H1 (cell line): ENCODE measurements around the gene LAMA3. TPM values are rescaled to one million over a fixed set of nuclear protein-coding genes. Genes with fewer than 3 reads are reported as not detected.
A peak's percentile ranks its signal among the peaks of the same experiment; 100 is the strongest.

Experiments
- CTCF ChIA-PET: fragments of 300-600 bp; sonication (Branson Sonifier 250); formaldehyde crosslinking; loops from one replicate; lab custom pipeline; 2021; ENCODE audit not compliant: partially characterized antibody; lab: Charles Lee
- POLR2A ChIA-PET: fragments of 300-600 bp; sonication (Branson Sonifier 250); formaldehyde crosslinking; loops from one replicate; lab custom pipeline; 2021; ENCODE audit warnings: inconsistent platforms; ENCODE audit not compliant: partially characterized antibody; lab: Charles Lee
- DNase-seq, 2 experiments: peaks; one replicate each; pipeline versions ENCODE4 v3.0.0 to v3.0.0-alpha.2; 2010 to 2022; ENCODE audit warnings: low spot score in 2 of 2, low read depth in 1 of 2, mixed read lengths in 1 of 2
- FAIRE-seq: peaks from 2 replicates; lab custom pipeline; 2011; peaks lifted over from hg19 to GRCh38; lab: Jason Lieb, UNC
- H2AFZ ChIP-seq: 2 replicates; pipeline ENCODE4 v1.8.1; 2012; ENCODE audit warnings: low read length, inconsistent platforms
- H2AK5ac ChIP-seq: 2 replicates; pipeline ENCODE4 v1.6.1; 2013; ENCODE audit warnings: low read depth, low read length
- H2BK120ac ChIP-seq: replicated peaks from 2 replicates; pipeline ENCODE3; 2013; ENCODE audit warnings: low read depth, low read length, inconsistent platforms
- H2BK12ac ChIP-seq: 2 replicates; pipeline ENCODE4 v1.6.1; 2013; ENCODE audit warnings: low read depth, low read length
- H2BK15ac ChIP-seq: 2 replicates; pipeline ENCODE4 v1.6.1; 2013; ENCODE audit warnings: low read length
- H2BK20ac ChIP-seq: 2 replicates; pipeline ENCODE4 v1.6.1; 2013; ENCODE audit warnings: low read length
- H2BK5ac ChIP-seq: 2 replicates; pipeline ENCODE4 v1.6.1; 2013; ENCODE audit warnings: low read depth, low read length
- H3K14ac ChIP-seq: 2 replicates; pipeline ENCODE4 v1.6.1; 2013; ENCODE audit warnings: inconsistent platforms; ENCODE audit not compliant: insufficient read length
- H3K18ac ChIP-seq: 2 replicates; pipeline ENCODE4 v1.6.1; 2013; ENCODE audit warnings: low read length; ENCODE audit errors: extremely low read depth
- H3K23ac ChIP-seq: 2 replicates; pipeline ENCODE4 v1.6.1; 2013; ENCODE audit warnings: inconsistent platforms; ENCODE audit not compliant: insufficient read length
- H3K23me2 ChIP-seq: 2 replicates; pipeline ENCODE4 v1.6.1; 2013; ENCODE audit warnings: low read depth, low read length
- H3K27ac ChIP-seq: 2 replicates; pipeline ENCODE4 v1.6.1; 2011; ENCODE audit warnings: low read depth, low read length, inconsistent platforms
- H3K27me3 ChIP-seq, 4 experiments: replicated peaks in 1 of 4; 1 replicate in 1 of 4; 2 replicates in 3 of 4; pipeline versions ENCODE4 v1.6.1 to v1.8.1; 2011 to 2013; ENCODE audit warnings: low read length in 3 of 4, mild to moderate bottlenecking in 3 of 4, inconsistent platforms in 2 of 4, mixed read lengths in 2 of 4, moderate library complexity in 1 of 4; ENCODE audit not compliant: control insufficient read depth in 3 of 4, insufficient read depth in 3 of 4; ENCODE audit errors: extremely low read depth in 1 of 4
- H3K36me3 ChIP-seq, 4 experiments: 2 replicates each; pipeline versions ENCODE4 v1.6.1 to v1.8.1; 2011 to 2013; ENCODE audit warnings: mild to moderate bottlenecking in 4 of 4, low read length in 3 of 4, moderate library complexity in 2 of 4, control low read depth in 1 of 4, inconsistent platforms in 1 of 4; ENCODE audit not compliant: insufficient read depth in 4 of 4, control insufficient read depth in 2 of 4
- H3K4ac ChIP-seq: replicated peaks from 2 replicates; pipeline ENCODE3; 2013; ENCODE audit warnings: low read length, low read depth, mixed read lengths, inconsistent platforms; ENCODE audit not compliant: insufficient read length
- H3K4me1 ChIP-seq, 4 experiments: replicated peaks in 1 of 4; 1 replicate in 1 of 4; 2 replicates in 3 of 4; pipeline versions ENCODE4 v1.6.1 to v1.8.1; 2011 to 2013; ENCODE audit warnings: low read length in 3 of 4, inconsistent platforms in 2 of 4, mixed read lengths in 1 of 4; ENCODE audit not compliant: insufficient read depth in 4 of 4, control insufficient read depth in 3 of 4
- H3K4me2 ChIP-seq, 2 experiments: 2 replicates each; pipeline versions ENCODE4 v1.6.1 to v1.8.1; 2011 to 2013; ENCODE audit warnings: low read depth in 2 of 2, low read length in 2 of 2, control low read depth in 1 of 2, inconsistent platforms in 1 of 2, mild to moderate bottlenecking in 1 of 2; ENCODE audit not compliant: insufficient read depth in 1 of 2
- H3K4me3 ChIP-seq, 4 experiments: fragments of 200-600, 300-600 bp in 1 of 4; sonication (generic), shearing (Covaris generic), sonication (Bioruptor Twin) in 1 of 4; 2 replicates each; pipeline versions ENCODE4 v1.5.1 to v1.8.1; 2011 to 2016; ENCODE audit warnings: low read length in 4 of 4, low read depth in 3 of 4, control low read depth in 2 of 4, inconsistent platforms in 2 of 4, mild to moderate bottlenecking in 2 of 4, mixed read lengths in 1 of 4, moderate library complexity in 1 of 4; ENCODE audit not compliant: insufficient read depth in 2 of 4; ENCODE audit errors: extremely low read depth in 1 of 4
- H3K56ac ChIP-seq: replicated peaks from 2 replicates; pipeline ENCODE3; 2013; ENCODE audit warnings: low read depth, mild to moderate bottlenecking, mixed read lengths, low read length, inconsistent platforms; ENCODE audit not compliant: insufficient read length
- H3K79me1 ChIP-seq: 2 replicates; pipeline ENCODE4 v1.6.1; 2013; ENCODE audit warnings: low read depth, low read length, control low read depth
- H3K79me2 ChIP-seq, 2 experiments: 2 replicates each; pipeline versions ENCODE4 v1.6.1 to v1.8.1; 2012 to 2013; ENCODE audit warnings: low read length in 2 of 2, mild to moderate bottlenecking in 2 of 2, inconsistent platforms in 1 of 2; ENCODE audit not compliant: insufficient read depth in 2 of 2, control insufficient read depth in 1 of 2
- H3K9ac ChIP-seq, 4 experiments: replicated peaks in 1 of 4; 1 replicate in 1 of 4; 2 replicates in 3 of 4; pipeline versions ENCODE4 v1.6.1 to v1.8.1; 2011 to 2013; ENCODE audit warnings: low read depth in 3 of 4, low read length in 3 of 4, control low read depth in 2 of 4, mild to moderate bottlenecking in 2 of 4, moderate library complexity in 2 of 4, inconsistent platforms in 1 of 4; ENCODE audit errors: extremely low read depth in 1 of 4
- H3K9me3 ChIP-seq, 2 experiments: 2 replicates each; pipeline versions ENCODE4 v1.6.1 to v1.8.1; 2012 to 2013; ENCODE audit warnings: mild to moderate bottlenecking in 2 of 2, moderate library complexity in 2 of 2, control low read depth in 1 of 2, inconsistent platforms in 1 of 2, low read depth in 1 of 2, low read length in 1 of 2, mixed read lengths in 1 of 2; ENCODE audit not compliant: insufficient read depth in 2 of 2
- H4K20me1 ChIP-seq, 2 experiments: replicated peaks in 1 of 2; 2 replicates each; pipeline versions ENCODE3 to v1.8.1; 2011 to 2013; ENCODE audit warnings: inconsistent platforms in 2 of 2, low read length in 2 of 2, mild to moderate bottlenecking in 1 of 2; ENCODE audit not compliant: insufficient read depth in 2 of 2, control insufficient read depth in 1 of 2
- H4K5ac ChIP-seq: 2 replicates; pipeline ENCODE4 v1.6.1; 2013; ENCODE audit warnings: low read length, low read depth, mixed read lengths, inconsistent platforms; ENCODE audit not compliant: insufficient read length
- H4K8ac ChIP-seq: 2 replicates; pipeline ENCODE4 v1.8.0; 2013; ENCODE audit warnings: mild to moderate bottlenecking, moderate library complexity, low read length, inconsistent platforms; ENCODE audit not compliant: insufficient read depth; ENCODE audit errors: extremely low read depth
- H4K91ac ChIP-seq: replicated peaks from 2 replicates; pipeline ENCODE3; 2013; ENCODE audit warnings: low read length, mixed read lengths, inconsistent platforms; ENCODE audit not compliant: insufficient read length
- MAX ChIP-seq: IDR thresholded peaks from 2 replicates; pipeline ENCODE4 v1.6.1; 2012; ENCODE audit warnings: inconsistent platforms
- WGBS, 2 experiments: shearing (Covaris generic) in 1 of 2; methylation state at CpG; one replicate each; pipeline versions ENCODE4 v1.1.6 to v1.1.7; 2013 to 2015; ENCODE audit warnings: low lambda C conversion rate in 2 of 2, mixed read lengths in 2 of 2, inconsistent platforms in 1 of 2, low coverage in 1 of 2, missing lambda C conversion rate in 1 of 2; ENCODE audit not compliant: insufficient replicate concordance in 2 of 2, insufficient coverage in 1 of 2, insufficient read length in 1 of 2; ENCODE audit errors: extremely low coverage in 1 of 2, missing lambda C conversion rate in 1 of 2; 5-methylcytosine and 5-hydroxymethylcytosine counted together
- polyA plus RNA-seq, 7 experiments: library from polyadenylated mRNA; depleted of rRNA in 3 of 7; stranded (reverse) in 5 of 7; unstranded in 2 of 7; fragments of >200 nt in 5 of 7; fragments of 200-250 nt in 2 of 7; gene quantifications; 1 replicate in 5 of 7; 2 replicates in 1 of 7; 4 replicates in 1 of 7; pipeline versions ENCODE4 v1.2.1 to v1.2.3, GENCODE V29; 2011 to 2013; ENCODE audit warnings: missing spikeins in 2 of 7, mixed read lengths in 2 of 7
- total RNA-seq: library from RNA; stranded (reverse); fragmentation: NEBNext Ultra II Directional; extraction: Animal tissue kit (Norgen Biotek cat#: 25700); gene quantifications from 2 replicates; pipeline ENCODE4 v1.2.1, GENCODE V29; 2021

The LAMA3 gene
- total and polyA plus RNA-seq, 2 of the 8 experiments (the other 6 are each of a cell fraction or from before 2014, with no cell fraction given), result 0.76 to 5.0 TPM

GRCh38 chr18:23936381-23936958 lies 247.2 kb downstream of the LAMA3 start:
- no peaks in the 10 kb centered on the region for H3K27me3 ChIP-seq
- no peak overlapping the region for H4K8ac ChIP-seq
- no peak overlapping the region for H4K5ac ChIP-seq
- no peaks in the 10 kb centered on the region for H3K36me3 ChIP-seq
- ChIA-PET POLR2A (no interaction called here), CTCF (interaction anchor here (1.1 kb wide), 1 partner anchor 18 kb away, joined by 6 read pairs; no protein-coding TSS in a partner anchor)
- no peaks in the 10 kb centered on the region for H3K79me2 ChIP-seq
- TF ChIP-seq MAX, result no peak
- H2BK20ac ChIP-seq, result no peak overlapping the region
- H2AK5ac ChIP-seq, result no peak overlapping the region
- H2BK12ac ChIP-seq, result peak overlapping the region; percentile 71; the same call in 1 of the 2 replicates
- no peak overlapping the region for H3K27ac ChIP-seq
- no peak overlapping the region for H3K18ac ChIP-seq
- no peak overlapping the region for H2AFZ ChIP-seq
- H3K23ac ChIP-seq, result no peak overlapping the region
- no peaks in the 10 kb centered on the region for H3K4me1 ChIP-seq
- H2BK120ac ChIP-seq, result no peak overlapping the region
- H3K4ac ChIP-seq, result no peak overlapping the region
- no peaks in the 10 kb centered on the region for H3K79me1 ChIP-seq
- no peak overlapping the region for H3K4me3 ChIP-seq
- H2BK5ac ChIP-seq, result no peak overlapping the region
- no peaks in the 10 kb centered on the region for H4K20me1 ChIP-seq
- H3K56ac ChIP-seq, result no peak overlapping the region
- no peak overlapping the region for H4K91ac ChIP-seq
- H3K9ac ChIP-seq, result no peak overlapping the region
- no peaks in the 10 kb centered on the region for H3K23me2 ChIP-seq
- no peak overlapping the region for H2BK15ac ChIP-seq
- no peak overlapping the region for H3K14ac ChIP-seq
- H3K9me3 ChIP-seq, result no peaks in the 10 kb centered on the region
- FAIRE-seq (no peak), DNase-seq (no peak)
- 91% methylated on average over 5 of the region's 6 CpGs; no CpG with 5 or more reads in 1 of the 2 experiments for WGBS, 2 experiments
- no peak overlapping the region for H3K4me2 ChIP-seq
